SK-N-MC (cell line): Measurements from ENCODE around the gene TMEM39B.

Experiments
- EZH2 ChIP-seq: fragments of 200-600 bp; sonication (generic); IDR thresholded peaks from one replicate; pipeline ENCODE4 v1.6.1; 2017; ENCODE audit warnings: antibody characterized with exemption
- POLR2AphosphoS5 ChIP-seq: IDR thresholded peaks from 2 replicates; pipeline ENCODE4 v1.6.1; 2012; ENCODE audit warnings: mild to moderate bottlenecking, low read depth, low read length, borderline replicate concordance

GRCh38 chr1:32042330-32042729 is 30.4 kb upstream of the TMEM39B start:
- TF ChIP-seq POLR2AphosphoS5 (no peak), EZH2 (no peak)
